K562 (cell line): ENCODE data around the gene DHX29. TPM values are rescaled to one million over a fixed set of nuclear protein-coding genes. Genes with fewer than 3 reads are reported as not detected.

Source experiments
- CUX1 ChIP-seq: fragments of 200-800 bp; sonication (Bioruptor generic); IDR thresholded peaks from 2 replicates; pipeline ENCODE4 v1.6.1; 2016; ENCODE audit warnings: missing genetic modification characterization, missing compliant biosample characterization
- E2F4 ChIP-seq: sonication (generic); formaldehyde crosslinking; IDR thresholded peaks from 2 replicates; pipeline ENCODE4 v1.8.0; 2022; ENCODE audit warnings: mild to moderate bottlenecking, low read depth, missing genetic modification reagents
- ELK3 ChIP-seq: fragments of 450-650 bp; formaldehyde crosslinking; IDR thresholded peaks from 2 replicates; pipeline ENCODE4 v1.4.0; 2020; ENCODE audit warnings: mild to moderate bottlenecking
- MYNN ChIP-seq, 2 experiments: sonication (generic); formaldehyde crosslinking in 1 of 2; IDR thresholded peaks; 2 replicates each; pipeline versions ENCODE4 v1.5.0 to v1.6.1; 2016 to 2020; ENCODE audit warnings: antibody characterized with exemption in 1 of 2, missing genetic modification reagents in 1 of 2
- NEUROD1 ChIP-seq: fragments of 150-350 bp; IDR thresholded peaks from 2 replicates; pipeline ENCODE4 v1.6.1; 2014; ENCODE audit warnings: borderline replicate concordance, low read length, low read depth; ENCODE audit not compliant: partially characterized antibody
- ZNF407 ChIP-seq: fragments of 450-650 bp; IDR thresholded peaks from 2 replicates; pipeline ENCODE4 v1.6.1; 2016; ENCODE audit warnings: low read depth
- ZNF561 ChIP-seq: fragments of 450-650 bp; formaldehyde crosslinking; conservative IDR thresholded peaks from 2 replicates; pipeline ENCODE4 v1.4.0; 2020; ENCODE audit warnings: mild to moderate bottlenecking, moderate library complexity
- polyA plus RNA-seq, 8 experiments: library from polyadenylated mRNA; depleted of rRNA in 4 of 8; stranded (reverse) in 5 of 8; unstranded in 3 of 8; fragments of >200 nt; fragmentation: Nextera tagmentation in 2 of 8; fragmentation: Illumina TruSeq in 1 of 8; extraction: Ambion mirVana in 2 of 8; extraction: Trizol in 1 of 8; gene quantifications; 2 replicates each; pipeline versions ENCODE4 v1.2.1 to v1.2.3, GENCODE V29; 2011 to 2014; ENCODE audit warnings: inconsistent platforms in 1 of 8, missing spikeins in 1 of 8
- total RNA-seq, 7 experiments: library from RNA; depleted of rRNA in 6 of 7; stranded (reverse); fragments of >200 nt in 6 of 7; fragmentation: Illumina TruSeq in 2 of 7; extraction: Trizol in 2 of 7; gene quantifications; 2 replicates each; pipeline versions ENCODE4 v1.2.1 to v1.2.3, GENCODE V29; 2011 to 2021; ENCODE audit warnings: low replicate concordance in 1 of 7

Gene DHX29
- total and polyA plus RNA-seq, 9 of the 15 experiments (the other 6 are each of a cell fraction or from before 2014, with no cell fraction given): 7.5 to 42.1 (median 25.0) TPM

GRCh38 chr5:55226027-55226933 is 81.2 kb downstream of the DHX29 start (continued):
- TF ChIP-seq CUX1 (CRISPR knock-in tag) (no peak), ZNF561 (CRISPR knock-in tag) (no peak), ZNF407 (no peak), ELK3 (no peak), MYNN (IDR thresholded peaks at IDR 0.05) (no peak), MYNN (CRISPR knock-in tag; IDR thresholded peaks at IDR 0.05) (no peak), E2F4 (CRISPR knock-in tag) (no peak), NEUROD1 (no peak)
